Spinal cord (tissue), 10 donors: ENCODE results near the gene PFDN4. TPM values are rescaled to one million over a fixed set of nuclear protein-coding genes. Genes with fewer than 3 reads are reported as not detected.
"Not testable (repeated sequence)": the region's sequence is repeated elsewhere in the genome, so short reads cannot be mapped to it uniquely, and the experiment has no call there.

Source experiments
- DNase-seq, 6 donors: peaks; one replicate each; pipeline versions ENCODE4 v3.0.0 to v3.0.0-alpha.2; 2013 to 2015; ENCODE audit warnings: low spot score in 6 of 6, low read depth in 4 of 6
- H3K27ac ChIP-seq: one replicate; pipeline ENCODE4 v1.5.1; 2013; ENCODE audit warnings: low read depth, low read length, control low read depth
- H3K27me3 ChIP-seq: one replicate; pipeline ENCODE4 v1.6.1; 2013; ENCODE audit warnings: low read length; ENCODE audit not compliant: control insufficient read depth, insufficient read depth
- H3K36me3 ChIP-seq: one replicate; pipeline ENCODE4 v1.6.1; 2013; ENCODE audit warnings: low read length; ENCODE audit not compliant: control insufficient read depth, insufficient read depth
- H3K4me1 ChIP-seq: one replicate; pipeline ENCODE4 v1.6.1; 2013; ENCODE audit warnings: low read length; ENCODE audit not compliant: control insufficient read depth, insufficient read depth
- H3K4me3 ChIP-seq: one replicate; pipeline ENCODE4 v1.5.1; 2013; ENCODE audit warnings: low read depth, low read length, control low read depth
- H3K9me3 ChIP-seq: one replicate; pipeline ENCODE4 v1.6.1; 2013; ENCODE audit warnings: low read length; ENCODE audit not compliant: control insufficient read depth, insufficient read depth
- WGBS: methylation state at CpG from one replicate; pipeline ENCODE4 v1.1.5; 2013; ENCODE audit warnings: missing lambda C conversion rate; ENCODE audit not compliant: insufficient coverage; 5-methylcytosine and 5-hydroxymethylcytosine counted together
- polyA plus RNA-seq, 2 donors: library from polyadenylated mRNA; unstranded; fragments of 120-200 nt; gene quantifications; one replicate each; pipeline ENCODE4 v1.2.1, GENCODE V29; 2013; ENCODE audit not compliant: insufficient read length in 2 of 2
- total RNA-seq, 2 donors: library from RNA; depleted of rRNA in 1 of 2; stranded (reverse); fragments of 120-200 nt in 1 of 2; fragments of >200 nt in 1 of 2; gene quantifications; one replicate each; pipeline versions ENCODE4 v1.2.3 to v1.2.4, GENCODE V29; 2013 to 2014
- donor health status: healthy.

PFDN4 gene
- total and polyA plus RNA-seq, 4 donors, result 69.8 to 89.7 (median 80.8) TPM

DNA sequence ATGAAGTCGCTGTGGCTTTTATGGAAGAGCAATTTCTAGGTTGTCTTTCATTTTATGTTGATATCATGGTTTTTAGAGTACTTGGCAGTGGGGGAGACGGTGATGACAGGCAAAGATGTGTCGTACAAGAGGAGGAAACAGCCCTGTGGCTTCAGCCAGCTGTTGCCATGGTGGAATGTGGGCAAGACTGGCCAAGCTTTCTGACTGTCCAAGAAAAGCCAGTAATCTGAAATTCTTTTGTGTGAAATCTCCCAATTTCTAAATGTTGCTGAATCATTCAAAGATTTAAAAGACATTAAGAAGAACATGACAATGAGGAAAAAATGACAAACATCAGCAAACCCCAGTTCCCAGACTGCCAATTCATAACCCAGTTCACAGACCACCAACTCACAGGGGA, 23.1 kb downstream of the PFDN4 start:
- Histone ChIP-seq H3K4me3 (no peak overlapping the region), H3K4me1 (no peaks in the 10 kb centered on the region), H3K27me3 (no peaks in the 10 kb centered on the region), H3K27ac (no peak overlapping the region), H3K36me3 (no peaks in the 10 kb centered on the region), H3K9me3 (no peaks in the 10 kb centered on the region)
- WGBS, result 73% methylated on average over 2 of the region's 3 CpGs
- DNase-seq, result no peak

DNA sequence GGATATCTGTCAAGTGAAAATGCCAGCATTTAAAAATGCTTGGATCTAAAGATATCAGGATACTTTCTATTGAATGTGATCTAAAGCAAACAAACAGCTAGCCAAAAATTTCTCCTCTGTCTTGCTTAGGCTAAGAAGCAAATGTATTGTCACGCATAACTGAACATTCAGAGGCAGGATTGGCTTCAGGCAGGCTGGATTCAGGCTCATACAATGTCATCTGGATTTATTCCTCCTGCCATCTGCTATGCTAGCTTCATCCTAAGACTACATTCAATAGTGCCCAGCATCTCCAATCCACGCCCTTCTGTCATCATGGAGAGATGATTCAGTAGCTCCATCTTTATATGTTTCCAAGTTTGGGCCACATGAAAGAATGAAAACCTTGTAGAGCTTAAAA, 27.1 kb downstream of the PFDN4 start:
- 82% methylated on average over 1 of the region's 2 CpGs for WGBS

DNA sequence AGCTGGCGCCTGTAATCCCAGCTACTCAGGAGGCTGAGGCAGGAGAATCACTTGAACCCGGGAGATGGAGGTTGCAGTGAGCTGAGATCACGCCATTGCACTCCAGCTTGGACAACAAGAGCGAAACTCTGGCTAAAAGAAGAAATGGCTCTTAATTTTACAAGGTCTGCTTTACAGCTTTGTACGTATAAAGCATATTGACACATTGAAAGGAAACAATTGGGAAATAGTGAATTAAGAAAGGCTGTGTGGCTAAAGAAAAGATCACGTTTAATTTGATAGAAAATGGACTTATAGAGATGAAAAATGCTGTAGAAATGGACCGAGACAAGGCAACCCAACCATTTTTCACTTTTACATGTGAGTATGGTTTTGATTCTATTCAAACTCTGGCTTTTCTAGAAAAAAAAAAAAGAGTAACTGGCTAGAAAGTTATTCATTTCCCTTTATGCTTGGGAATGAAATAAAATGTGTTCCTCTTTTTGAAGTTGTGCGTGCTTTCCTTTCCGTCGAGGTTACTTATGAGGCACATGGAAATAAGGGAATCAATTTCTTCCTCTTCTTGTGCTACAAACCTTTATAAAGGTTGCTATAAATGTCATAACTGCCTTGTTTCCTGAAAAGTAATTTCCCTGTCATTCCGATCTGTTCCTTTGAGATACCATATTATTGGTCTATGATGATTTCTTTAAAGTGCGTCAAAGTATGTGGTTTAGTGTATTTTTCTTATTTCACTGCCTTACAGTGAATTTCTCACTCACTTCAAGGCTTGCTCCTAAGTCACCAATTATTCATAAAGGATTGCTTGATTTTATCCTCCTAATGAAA, 29.4 kb downstream of the PFDN4 start:
- Histone ChIP-seq H3K27me3 (no peaks in the 10 kb centered on the region), H3K36me3 (no peaks in the 10 kb centered on the region), H3K4me1 (no peaks in the 10 kb centered on the region), H3K4me3 (no peak overlapping the region), H3K9me3 (no peaks in the 10 kb centered on the region), H3K27ac (no peak overlapping the region)
- 100% methylated on average over 4 of the region's 12 CpGs for WGBS
- DNase-seq, result no peak

More for the DNA sequence above, 27.1 kb downstream of the PFDN4 start:
- Histone ChIP-seq H3K4me3 (no peak overlapping the region), H3K36me3 (no peaks in the 10 kb centered on the region), H3K9me3 (no peaks in the 10 kb centered on the region), H3K27me3 (no peaks in the 10 kb centered on the region), H3K27ac (no peak overlapping the region), H3K4me1 (no peaks in the 10 kb centered on the region)
- peak in 1 of 6 donors; percentile 18 for DNase-seq

DNA sequence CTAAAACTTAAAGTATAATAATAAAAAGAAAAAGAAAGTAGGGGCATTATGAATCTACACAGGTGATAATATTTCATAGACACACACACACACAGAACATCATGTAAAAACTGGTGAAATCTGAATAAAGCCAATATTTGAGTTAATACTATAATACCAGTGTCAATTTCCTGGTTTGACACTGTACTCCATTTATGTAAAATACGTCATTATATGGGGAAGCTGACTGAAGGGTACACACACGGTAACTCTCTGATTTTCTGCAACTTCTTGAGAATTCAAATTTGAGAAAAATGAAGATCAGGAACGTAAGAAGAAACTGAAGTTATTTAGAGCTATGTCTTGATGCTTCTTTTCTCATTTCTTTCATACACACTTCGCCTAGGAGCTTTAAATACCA, 36.2 kb downstream of the PFDN4 start:
- no CpG with 5 or more reads among the region's 4 CpGs for WGBS
- DNase-seq, result no peak
- no peak overlapping the region for H3K4me3 ChIP-seq
- no peak overlapping the region for H3K27ac ChIP-seq
- H3K27me3 ChIP-seq, result no peaks in the 10 kb centered on the region
- H3K4me1 ChIP-seq, result no peaks in the 10 kb centered on the region
- H3K36me3 ChIP-seq, result no peaks in the 10 kb centered on the region
- H3K9me3 ChIP-seq, result no peaks in the 10 kb centered on the region

DNA sequence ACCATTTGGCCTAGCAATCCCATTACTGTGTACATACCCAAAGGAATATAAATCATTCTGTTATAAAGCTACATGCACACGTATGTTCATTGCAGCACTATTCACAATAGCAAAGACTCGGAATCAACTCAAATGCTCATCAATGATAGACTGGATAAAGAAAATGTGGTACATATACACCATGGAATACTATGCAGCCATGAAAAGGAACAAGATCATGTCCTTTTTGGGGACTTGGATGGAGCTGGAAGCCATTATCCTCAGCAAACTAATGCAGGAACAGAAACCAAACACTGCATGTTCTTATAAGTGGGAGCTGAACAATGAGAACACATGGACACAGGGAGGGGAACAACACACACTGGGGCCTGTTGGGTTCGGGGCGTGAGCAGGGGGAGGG, 40.8 kb downstream of the PFDN4 start:
- H3K36me3 ChIP-seq, H3K4me1 ChIP-seq, H3K4me3 ChIP-seq, H3K27me3 ChIP-seq, DNase-seq, H3K27ac ChIP-seq, H3K9me3 ChIP-seq: not testable (repeated sequence)
- 100% methylated on average over 2 of the region's 4 CpGs for WGBS

DNA sequence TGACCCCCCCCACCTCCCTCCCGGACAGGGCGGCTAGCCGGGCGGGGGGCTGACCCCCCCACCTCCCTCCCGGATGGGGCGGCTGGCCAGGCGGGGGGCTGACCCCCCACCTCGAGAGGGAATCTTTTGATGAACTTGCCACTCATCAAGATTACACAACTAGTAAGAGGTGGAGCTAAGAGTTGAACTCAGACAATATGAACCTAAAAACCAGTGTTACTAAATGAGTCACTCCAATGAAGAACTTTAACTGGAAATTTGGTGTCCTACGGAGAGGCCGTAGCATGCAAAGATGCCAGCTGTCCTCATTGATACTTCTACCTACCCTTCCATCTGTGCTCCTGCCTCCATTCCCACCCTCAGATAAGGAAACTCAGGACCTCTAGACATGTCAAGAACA, 42.8 kb downstream of the PFDN4 start:
- Histone ChIP-seq H3K9me3 (no peaks in the 10 kb centered on the region), H3K27me3 (no peaks in the 10 kb centered on the region), H3K27ac (no peak overlapping the region), H3K4me1 (no peaks in the 10 kb centered on the region), H3K36me3 (no peaks in the 10 kb centered on the region), H3K4me3 (no peak overlapping the region)
- WGBS, result 100% methylated on average over 2 of the region's 10 CpGs
- DNase-seq, result no peak

DNA sequence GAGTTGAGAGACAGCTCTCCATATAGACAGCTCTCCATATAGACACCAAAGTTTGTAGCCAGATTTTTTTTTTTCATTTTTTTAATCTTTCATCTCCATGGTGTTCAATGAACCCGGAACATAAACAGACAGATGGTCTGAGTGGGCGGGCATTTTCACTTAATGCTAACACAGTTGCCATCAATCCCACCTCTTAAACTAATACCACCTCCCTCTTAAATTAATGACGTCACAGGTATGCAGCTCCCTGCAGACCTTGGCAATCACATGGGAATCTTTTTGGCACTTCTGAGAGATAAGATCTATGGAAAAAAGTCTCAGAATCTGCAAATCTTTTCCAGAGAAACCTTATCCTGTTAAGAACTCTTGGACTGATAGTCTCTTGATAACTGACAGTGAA, 43.2 kb downstream of the PFDN4 start:
- no peak overlapping the region for H3K27ac ChIP-seq
- no peaks in the 10 kb centered on the region for H3K36me3 ChIP-seq
- H3K4me1 ChIP-seq, result no peaks in the 10 kb centered on the region
- no peak for DNase-seq
- no CpG with 5 or more reads among the region's 3 CpGs for WGBS
- no peaks in the 10 kb centered on the region for H3K9me3 ChIP-seq
- H3K4me3 ChIP-seq, result no peak overlapping the region
- no peaks in the 10 kb centered on the region for H3K27me3 ChIP-seq

DNA sequence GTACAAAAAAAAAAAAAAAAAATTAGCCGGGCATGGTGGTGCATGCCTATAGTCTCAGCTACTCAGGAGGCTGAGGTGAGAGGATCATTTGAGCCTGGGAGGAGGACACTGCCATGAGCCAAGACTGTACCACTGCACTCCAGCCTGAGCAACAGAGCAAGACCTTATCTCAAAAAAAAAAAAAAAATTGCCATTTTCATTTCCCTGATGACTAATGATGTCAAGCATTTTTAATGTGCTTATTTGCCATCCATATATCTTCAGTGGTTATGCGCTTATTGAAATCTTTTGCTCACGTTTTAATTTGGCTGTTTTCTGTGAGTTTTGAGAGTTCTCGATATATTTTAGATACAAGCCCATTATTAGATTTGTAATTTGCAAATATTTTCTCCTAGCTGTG, 46.7 kb downstream of the PFDN4 start:
- H3K27me3 ChIP-seq, result no peaks in the 10 kb centered on the region
- WGBS, result no CpG with 5 or more reads among the region's 4 CpGs
- no peak overlapping the region for H3K27ac ChIP-seq
- no peak for DNase-seq
- no peaks in the 10 kb centered on the region for H3K36me3 ChIP-seq
- H3K4me3 ChIP-seq, result no peak overlapping the region
- no peaks in the 10 kb centered on the region for H3K9me3 ChIP-seq
- no peaks in the 10 kb centered on the region for H3K4me1 ChIP-seq

DNA sequence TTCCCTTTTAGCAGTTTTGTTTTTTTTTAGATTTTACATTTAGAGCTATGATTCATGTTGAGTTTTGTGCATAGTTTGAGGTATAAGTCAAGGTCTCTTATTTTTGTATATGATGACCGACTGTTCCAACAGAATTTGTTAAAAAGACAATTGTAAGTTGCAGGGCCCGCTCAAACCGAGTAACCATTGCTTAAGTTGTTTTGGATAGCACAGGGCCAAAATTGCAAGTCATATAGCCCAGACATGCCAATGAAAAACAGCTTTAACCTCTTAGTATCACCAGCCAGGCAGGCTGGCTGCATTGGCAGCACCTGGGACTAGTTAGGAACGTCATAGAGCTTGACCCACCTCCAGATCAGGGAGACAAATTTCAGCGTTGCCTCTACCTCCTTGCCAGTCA, 47.3 kb downstream of the PFDN4 start:
- WGBS, result 81% methylated on average over 4 of the region's 5 CpGs
- H3K4me1 ChIP-seq, result no peaks in the 10 kb centered on the region
- no peaks in the 10 kb centered on the region for H3K27me3 ChIP-seq
- H3K36me3 ChIP-seq, result no peaks in the 10 kb centered on the region
- no peak overlapping the region for H3K27ac ChIP-seq
- H3K4me3 ChIP-seq, result no peak overlapping the region
- no peaks in the 10 kb centered on the region for H3K9me3 ChIP-seq
- DNase-seq, result no peak

DNA sequence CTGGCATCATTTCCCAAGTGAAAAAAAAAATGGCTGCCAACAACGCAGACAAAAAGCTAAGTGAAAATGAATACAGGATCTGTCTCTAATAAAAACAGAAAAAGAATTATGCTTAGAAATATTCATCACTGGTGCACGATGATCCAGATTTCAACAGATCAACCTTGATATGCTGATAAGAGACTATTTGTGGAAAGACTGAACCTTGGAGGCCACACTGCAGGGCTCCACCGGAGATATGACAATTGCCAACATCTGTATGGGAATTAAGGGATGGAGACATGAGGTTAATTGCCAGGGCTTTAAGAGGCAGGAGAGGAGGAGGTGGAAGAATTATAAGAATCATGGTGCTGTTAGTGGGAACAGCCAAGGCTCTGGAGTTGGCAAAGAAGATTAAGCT, 48.3 kb downstream of the PFDN4 start:
- no peaks in the 10 kb centered on the region for H3K9me3 ChIP-seq
- DNase-seq, result no peak
- no peaks in the 10 kb centered on the region for H3K4me1 ChIP-seq
- no peak overlapping the region for H3K27ac ChIP-seq
- H3K27me3 ChIP-seq, result no peaks in the 10 kb centered on the region
- H3K36me3 ChIP-seq, result no peaks in the 10 kb centered on the region
- H3K4me3 ChIP-seq, result no peak overlapping the region
- WGBS, result 100% methylated on average over 2 of the region's 3 CpGs
